Panc1 (cell line): ENCODE measurements around the gene GID8. TPM values are rescaled to one million over a fixed set of nuclear protein-coding genes. Genes with fewer than 3 reads are reported as not detected.

Experiments
- ATAC-seq: fragments of 200-7000 bp; cut with Tn5 transposase; 2 replicates; pipeline ENCODE4 v1.9.1; 2020; ENCODE audit warnings: mild to moderate bottlenecking, moderate library complexity
- BruUV-seq: library from RNA; stranded (reverse); fragments of 400-500 nt; replicated peaks from 2 replicates; lab custom pipeline; 2021; lab: Mats Ljungman, UMichigan
- CTCF ChIA-PET: fragments of 300-600 bp; sonication (Branson Sonifier 250); formaldehyde crosslinking; loops from one replicate; lab custom pipeline; 2022; ENCODE audit warnings: antibody characterized with exemption; lab: Charles Lee
- POLR2A ChIA-PET: fragments of 300-600 bp; sonication (Branson Sonifier 250); formaldehyde crosslinking; loops from one replicate; lab custom pipeline; 2022; ENCODE audit warnings: antibody characterized with exemption; lab: Charles Lee
- DNase-seq: peaks from one replicate; pipeline ENCODE4 v3.0.0-alpha.2; 2010; ENCODE audit warnings: low read depth, low spot score
- H3K27ac ChIP-seq: 2 replicates; pipeline ENCODE4 v1.5.1; 2011; ENCODE audit warnings: mild to moderate bottlenecking, low read length, inconsistent platforms
- H3K27me3 ChIP-seq: fragments of 200-500 bp; sonication (Bioruptor generic); 2 replicates; pipeline ENCODE4 v1.6.0; 2014; ENCODE audit warnings: low read length, inconsistent platforms; ENCODE audit not compliant: control insufficient read depth, insufficient read depth
- H3K36me3 ChIP-seq: fragments of 200-500 bp; sonication (Bioruptor generic); 2 replicates; pipeline ENCODE4 v1.5.1; 2014; ENCODE audit warnings: inconsistent platforms, mild to moderate bottlenecking, low read length, moderate library complexity; ENCODE audit not compliant: control insufficient read depth, insufficient read depth
- H3K4me1 ChIP-seq: 2 replicates; pipeline ENCODE4 v1.5.1; 2011; ENCODE audit warnings: inconsistent platforms, mild to moderate bottlenecking, low read length, moderate library complexity; ENCODE audit not compliant: control insufficient read depth, insufficient read depth
- H3K4me3 ChIP-seq, 2 experiments: 2 replicates each; pipeline ENCODE4 v1.5.1; 2011 to 2012; ENCODE audit warnings: low read depth in 2 of 2, low read length in 2 of 2, mild to moderate bottlenecking in 2 of 2, inconsistent platforms in 1 of 2, moderate library complexity in 1 of 2
- H3K9me3 ChIP-seq: fragments of 200-500 bp; sonication (Bioruptor generic); 2 replicates; pipeline ENCODE4 v1.5.1; 2014; ENCODE audit warnings: low read depth, mild to moderate bottlenecking, inconsistent platforms, low read length, moderate library complexity; ENCODE audit not compliant: control insufficient read depth, insufficient read depth
- CTCF ChIP-seq: fragments of 450-650 bp; IDR thresholded peaks from 2 replicates; pipeline ENCODE4 v1.5.1; 2017; ENCODE audit warnings: mild to moderate bottlenecking
- POLR2AphosphoS5 ChIP-seq: IDR thresholded peaks from 2 replicates; pipeline ENCODE4 v1.6.1; 2012; ENCODE audit warnings: mild to moderate bottlenecking, low read depth, low read length, moderate library complexity
- REST ChIP-seq, 2 experiments: IDR thresholded peaks; 2 replicates each; pipeline ENCODE4 v1.6.1; 2011 to 2012; ENCODE audit warnings: low read depth in 2 of 2, control low read depth in 1 of 2, low read length in 1 of 2, mild to moderate bottlenecking in 1 of 2, moderate library complexity in 1 of 2; ENCODE audit not compliant: insufficient read depth in 1 of 2
- SIN3A ChIP-seq: IDR thresholded peaks from 2 replicates; pipeline ENCODE4 v1.6.1; 2012; ENCODE audit warnings: low read depth, mild to moderate bottlenecking, low read length, moderate library complexity, borderline replicate concordance; ENCODE audit not compliant: insufficient read depth
- TCF7L2 ChIP-seq: IDR thresholded peaks from 2 replicates; pipeline ENCODE4 v1.6.1; 2011; ENCODE audit warnings: mild to moderate bottlenecking, low read depth, low read length, inconsistent platforms
- in situ Hi-C: cut with HindIII; loops from 2 replicates; pipeline ENCODE4 v1.10.0; 2016; ENCODE audit warnings: low sequenced_read_pairs, low pct_unique_long_range_greater_than_20kb
- intact Hi-C: fragments of 100-400 bp; cut with micrococcal nuclease; formaldehyde crosslinking; loops from one replicate; pipeline ENCODE4 v1.10.0; 2022; ENCODE audit not compliant: unreplicated experiment
- total RNA-seq: library from RNA; stranded (reverse); gene quantifications from one replicate; pipeline ENCODE4 v1.2.1, GENCODE V29; 2021; ENCODE audit not compliant: unreplicated experiment

Gene GID8
- total RNA-seq, 1 experiment from 2014 or later = 37.3 TPM

- intact Hi-C loops (no loop called here), in situ Hi-C loops (no loop called here)
- ChIA-PET POLR2A (interaction anchor here (0.7 kb wide), 1 partner anchor 279 kb away, joined by 6 read pairs; no protein-coding TSS in a partner anchor), CTCF (no interaction called here)
- ATAC-seq = no peak
- DNase-seq = no peak
- Histone ChIP-seq H3K36me3 (no peaks in the 10 kb centered on the region), H3K27ac (no peak overlapping the region), H3K9me3 (no peaks in the 10 kb centered on the region), H3K4me3 (no peak overlapping the region), H3K4me1 (peaks cover 9% of the 10 kb centered on the region; the same call in 1 of the 2 replicates), H3K27me3 (no peaks in the 10 kb centered on the region)
- BruUV-seq = no TSS peak
- no peak for TF ChIP-seq SIN3A
- no peak for TF ChIP-seq REST (IDR thresholded peaks at IDR 0.05; ENCODE audit: insufficient read depth in 1 of 2, low read depth in 2 of 2, low read length in 1 of 2)
- no peak for TF ChIP-seq CTCF
- no peak for TF ChIP-seq POLR2AphosphoS5
- no peak for TF ChIP-seq TCF7L2
Observed at GRCh38 chr20:62953839-62954703, 16.1 kb downstream of the GID8 start.

GRCh38 chr20:62955519-62956386 is 17.8 kb downstream of the GID8 start:
- Histone ChIP-seq H3K27me3 (no peaks in the 10 kb centered on the region), H3K4me3 (no peak overlapping the region), H3K4me1 (peaks cover 9% of the 10 kb centered on the region; the same call in 1 of the 2 replicates), H3K27ac (no peak overlapping the region), H3K9me3 (no peaks in the 10 kb centered on the region), H3K36me3 (no peaks in the 10 kb centered on the region)
- no peak for DNase-seq
- no TSS peak for BruUV-seq
- peak; percentile 57 for ATAC-seq
- CTCF ChIA-PET = no interaction called here
- in situ Hi-C loops (no loop called here), intact Hi-C loops (no loop called here)
- TF ChIP-seq POLR2AphosphoS5 = no peak
- TF ChIP-seq CTCF = no peak
- no peak for TF ChIP-seq REST (IDR thresholded peaks at IDR 0.05; ENCODE audit: insufficient read depth in 1 of 2, low read depth in 2 of 2, low read length in 1 of 2)
- no peak for TF ChIP-seq TCF7L2
- TF ChIP-seq SIN3A = no peak
- POLR2A ChIA-PET = no interaction called here
